ENCODE results near the gene PCNX2.
"Not testable (repeated sequence)": the region's sequence is repeated elsewhere in the genome, so short reads cannot be mapped to it uniquely, and the experiment has no call there.

PCNX2 gene

GRCh38 chr1:233227930-233228465 lies 67.5 kb downstream of the PCNX2 start:
- no peak for DNase-seq (ENCODE audit: low spot score)

DNA sequence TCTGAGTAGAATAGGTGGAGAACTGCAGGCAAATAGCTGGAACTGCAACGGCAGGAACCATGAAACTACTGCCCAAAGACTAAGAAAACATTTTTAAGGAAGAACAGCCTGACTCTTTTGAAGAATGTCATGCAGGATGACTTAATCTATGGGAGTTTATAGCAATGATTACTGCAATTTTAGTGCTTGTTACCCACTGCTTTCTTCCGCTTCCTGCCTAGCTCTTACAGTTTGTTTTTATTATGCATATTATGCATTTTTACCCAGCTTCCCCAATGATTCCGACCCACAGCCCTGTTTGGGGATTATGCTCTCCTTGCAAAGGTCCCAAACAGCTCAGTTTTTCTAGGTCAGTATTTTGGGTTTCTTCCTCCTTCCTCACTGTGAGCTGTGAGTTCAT lies 71.2 kb downstream of the PCNX2 start:
- DNase-seq (ENCODE audit: low spot score): no peak

DNA sequence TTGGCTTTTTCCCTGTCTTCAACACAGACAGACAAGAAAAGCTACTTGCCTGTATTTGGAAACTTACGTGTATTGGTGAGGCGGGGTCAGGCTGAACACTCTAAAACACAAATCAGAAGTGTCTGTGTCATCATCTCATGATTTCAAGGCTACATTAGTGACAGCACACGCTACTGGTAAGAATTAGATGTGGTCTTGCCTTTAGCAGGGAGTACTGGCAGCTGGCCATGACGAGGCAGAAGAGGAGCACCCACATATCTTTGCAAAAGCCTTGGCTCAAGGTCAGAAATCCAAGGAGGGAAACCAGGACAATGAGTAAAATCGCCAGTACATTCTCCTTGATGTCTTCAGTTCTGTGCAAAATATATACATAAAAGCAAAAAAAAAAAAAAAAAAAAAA lies 77.7 kb downstream of the PCNX2 start:
- no peak for DNase-seq (ENCODE audit: low spot score)

DNA sequence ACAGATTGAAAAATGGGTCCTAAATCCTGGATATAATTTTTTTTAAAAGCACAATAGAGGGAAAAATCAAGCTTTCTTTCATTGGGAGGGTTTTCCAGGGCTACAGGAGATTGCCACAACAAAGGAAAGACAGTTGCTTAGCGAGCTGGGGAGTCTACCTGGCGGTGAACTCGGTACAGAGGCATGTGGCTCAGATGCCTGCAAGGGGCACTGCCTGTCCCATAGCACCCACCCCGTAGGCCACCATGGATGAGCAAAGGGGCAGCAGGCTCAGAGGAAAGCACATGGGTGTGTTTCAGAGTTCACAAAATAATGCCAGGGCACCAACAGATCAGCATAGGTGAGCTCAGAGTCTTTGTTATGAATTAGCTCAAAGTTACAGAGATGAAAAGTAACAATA lies 79.5 kb downstream of the PCNX2 start:
- no peak for DNase-seq (ENCODE audit: low spot score)

GRCh38 chr1:233215135-233215760 lies 80.3 kb downstream of the PCNX2 start:
- no peak for DNase-seq (ENCODE audit: low spot score)

- no peak for DNase-seq (ENCODE audit: low spot score)
Observed at GRCh38 chr1:233211595-233211994, 83.9 kb downstream of the PCNX2 start.

DNA sequence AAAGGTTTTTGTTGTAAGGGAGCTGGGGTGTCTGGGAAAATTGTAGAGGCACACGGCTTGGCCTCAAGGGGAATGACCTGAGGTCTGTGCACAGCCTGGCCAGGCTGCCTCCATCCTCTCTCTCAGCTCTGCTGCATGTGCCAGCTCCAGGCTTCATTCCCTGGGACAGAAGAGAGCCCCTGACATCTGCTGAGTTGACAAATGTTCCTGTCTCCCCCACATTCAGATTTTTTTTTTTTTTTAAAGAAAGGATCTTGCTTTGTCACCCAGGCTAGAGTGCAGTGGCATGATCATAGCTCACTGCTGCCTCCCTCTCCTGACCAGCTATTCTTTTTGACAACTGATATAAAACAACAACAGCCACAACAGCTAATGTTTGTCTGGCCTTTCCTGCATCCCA lies 84.4 kb downstream of the PCNX2 start:
- no peak for DNase-seq (ENCODE audit: low spot score)

- no peak for DNase-seq (ENCODE audit: low spot score)
Observed at GRCh38 chr1:233209481-233209880, 86.0 kb downstream of the PCNX2 start.

- no peak for DNase-seq (ENCODE audit: low spot score)
Observed at GRCh38 chr1:233208687-233209086, 86.8 kb downstream of the PCNX2 start.

GRCh38 chr1:233197940-233198339 lies 97.6 kb downstream of the PCNX2 start:
- no peak for DNase-seq (ENCODE audit: low spot score)

GRCh38 chr1:233193741-233194140 lies 101.8 kb downstream of the PCNX2 start:
- DNase-seq (ENCODE audit: low spot score): no peak

- no peak for DNase-seq (ENCODE audit: low spot score)
Observed at GRCh38 chr1:233190987-233191386, 104.5 kb downstream of the PCNX2 start.

- DNase-seq (ENCODE audit: low spot score): no peak
Observed at GRCh38 chr1:233189526-233189925, 106.0 kb downstream of the PCNX2 start.

DNA sequence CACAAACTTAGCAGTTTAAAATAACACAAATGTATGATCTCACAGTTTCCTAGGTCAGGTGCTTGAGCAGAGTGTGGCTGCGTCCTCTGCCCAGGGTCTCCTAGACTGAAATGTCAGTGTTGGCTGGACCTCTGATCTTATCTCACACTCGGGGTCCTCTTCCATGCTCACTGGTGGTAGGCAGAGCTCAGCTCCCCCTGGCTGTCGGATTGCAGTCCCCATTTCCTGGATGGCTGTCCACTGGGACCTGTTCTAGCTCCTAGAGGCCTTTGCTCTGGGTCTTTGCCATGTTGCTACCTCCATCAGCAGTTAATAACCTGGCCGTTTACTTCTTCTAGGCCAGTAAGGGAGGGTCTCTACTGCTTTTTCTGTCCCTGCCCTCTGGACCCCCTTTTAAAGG lies 107.5 kb downstream of the PCNX2 start:
- DNase-seq (ENCODE audit: low spot score): no peak

DNA sequence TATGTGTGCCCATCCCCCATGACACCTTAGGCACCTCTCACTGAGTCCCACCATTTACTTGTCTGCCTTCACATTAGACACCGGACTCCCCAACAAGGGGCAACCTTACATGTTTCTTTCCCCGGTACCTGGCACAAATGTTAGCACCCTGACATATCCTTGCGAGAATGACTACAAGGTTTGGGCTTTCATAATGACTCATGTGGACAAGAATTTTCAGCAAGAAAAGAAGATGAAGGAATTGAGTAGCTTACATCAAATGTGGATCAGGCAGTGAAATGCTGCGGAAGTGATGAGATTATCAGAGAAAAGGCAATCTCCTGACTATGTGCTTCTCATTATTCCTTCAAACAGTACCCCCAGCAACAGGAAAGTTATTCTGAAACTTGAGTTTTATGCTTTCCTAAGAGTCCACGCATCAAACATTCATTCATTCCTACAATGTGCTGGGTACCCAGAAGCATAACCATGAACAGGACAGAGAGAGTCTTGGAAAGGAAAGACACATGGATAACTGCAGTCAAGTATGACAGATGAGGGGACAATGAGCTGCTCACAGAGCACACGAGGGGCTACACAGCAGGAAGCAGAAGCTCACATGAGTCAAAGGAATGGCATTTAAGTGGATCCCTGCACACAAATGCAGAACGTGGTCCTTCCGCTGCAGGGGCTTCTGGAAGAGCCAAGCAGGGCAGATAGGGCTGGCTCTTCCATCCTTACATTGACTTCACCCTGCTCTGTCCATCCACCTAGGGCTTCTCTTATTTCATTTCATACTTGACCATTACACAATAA lies 112.1 kb downstream of the PCNX2 start:
- DNase-seq (ENCODE audit: low spot score): no peak

GRCh38 chr1:233182587-233182986 lies 112.9 kb downstream of the PCNX2 start:
- DNase-seq (ENCODE audit: low spot score): no peak

DNA sequence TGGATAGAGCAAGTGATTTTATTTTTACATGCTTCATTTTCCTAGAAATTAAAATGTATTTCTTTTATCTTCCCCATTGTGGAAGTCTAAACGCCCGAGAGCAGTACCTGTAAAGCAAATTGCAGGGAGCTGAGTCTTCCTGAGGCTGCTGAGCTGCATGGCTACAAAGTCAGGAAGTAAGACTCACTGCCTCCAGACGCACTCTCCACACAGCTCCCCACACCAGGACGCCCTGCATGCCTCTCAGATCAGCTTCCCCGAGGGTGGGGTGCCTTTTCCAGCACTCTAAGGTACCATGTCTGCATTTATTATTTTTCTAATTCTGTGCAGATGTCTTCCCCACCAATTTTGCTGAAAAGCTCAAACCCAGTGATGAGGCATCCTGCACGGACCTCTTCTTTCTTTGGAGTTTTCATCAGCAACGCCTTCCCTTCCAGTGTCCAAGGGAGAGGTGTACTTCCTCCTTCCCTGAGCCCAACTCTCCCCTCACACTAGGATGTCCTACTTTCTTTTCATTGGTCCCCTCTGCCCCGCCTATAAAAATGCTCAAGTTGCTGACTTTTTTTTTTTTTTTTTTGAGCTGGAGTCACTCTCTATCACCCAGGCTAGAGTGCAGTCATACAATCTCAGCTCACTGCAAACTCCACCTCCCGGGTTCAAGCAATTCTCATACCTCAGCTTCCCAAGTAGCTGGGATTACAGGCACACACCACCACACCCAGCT lies 114.7 kb downstream of the PCNX2 start:
- DNase-seq (ENCODE audit: low spot score): no peak

GRCh38 chr1:233179638-233180037 lies 115.9 kb downstream of the PCNX2 start:
- DNase-seq (ENCODE audit: low spot score): not testable (repeated sequence)

DNA sequence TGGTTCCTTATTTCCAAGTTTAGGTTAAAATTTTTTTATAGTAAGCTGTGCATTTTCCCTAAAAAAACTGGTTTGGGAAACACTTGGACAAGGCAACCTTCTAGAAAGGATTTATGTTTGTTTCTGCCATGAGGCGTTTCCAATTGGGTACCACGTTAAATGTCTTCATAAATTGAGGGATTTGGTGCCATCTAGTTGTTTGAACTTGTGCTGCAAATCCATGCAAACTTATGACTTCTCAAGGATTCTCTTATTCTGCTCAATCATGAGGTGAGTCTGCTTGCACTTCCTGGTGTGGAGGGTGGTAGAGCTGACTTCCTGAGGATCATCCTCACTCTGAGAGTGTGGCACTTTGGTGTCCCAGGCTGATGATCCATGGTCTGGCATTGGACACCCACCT lies 123.3 kb downstream of the PCNX2 start:
- no peak for DNase-seq (ENCODE audit: low spot score)

- no peak for DNase-seq (ENCODE audit: low spot score)
Observed at GRCh38 chr1:233170741-233171140, 124.8 kb downstream of the PCNX2 start.

GRCh38 chr1:233168384-233168783 lies 127.1 kb downstream of the PCNX2 start:
- no peak for DNase-seq (ENCODE audit: low spot score)

DNA sequence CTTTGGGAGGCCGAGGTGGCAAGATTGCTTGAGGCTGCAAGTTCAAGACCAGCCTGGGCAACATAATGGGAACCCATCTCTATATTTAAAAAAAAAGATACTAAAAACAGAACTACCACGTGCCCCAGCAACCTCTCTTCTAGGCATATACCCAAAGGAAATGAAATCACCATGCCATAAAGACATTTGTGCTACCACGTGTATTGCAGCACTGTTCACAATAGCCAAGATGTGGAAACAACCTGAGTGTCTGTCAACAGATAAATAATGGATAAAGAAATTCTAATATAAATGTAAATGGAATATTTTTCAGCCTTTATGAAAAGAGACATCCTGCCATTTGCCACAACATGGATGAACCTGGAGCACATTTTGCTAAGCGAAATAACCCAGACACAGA lies 128.6 kb downstream of the PCNX2 start:
- DNase-seq (ENCODE audit: low spot score): no peak

DNA sequence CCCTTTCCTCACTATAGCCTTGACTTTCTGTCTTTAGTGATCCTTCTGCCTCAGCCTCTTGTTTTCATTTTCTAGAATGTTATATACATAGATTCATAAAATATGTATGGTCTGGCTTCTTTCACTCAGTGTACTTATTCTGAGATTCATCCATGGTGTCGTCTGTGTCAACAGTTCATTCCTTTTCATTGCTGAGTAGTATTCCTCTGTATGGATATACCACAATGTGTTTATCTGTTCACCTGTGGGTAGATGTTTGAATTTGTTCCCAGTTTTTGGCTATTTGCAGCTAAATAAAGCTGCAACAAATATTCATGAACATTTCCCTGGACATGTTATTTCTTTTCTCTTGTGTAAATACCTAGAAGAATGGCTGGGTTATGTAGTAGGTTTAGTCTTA lies 131.8 kb downstream of the PCNX2 start:
- DNase-seq (ENCODE audit: low spot score): no peak

All from activated CD4-positive, alpha-beta T cell treated with anti-CD3 and anti-CD28 coated beads, Interleukin-2, Interleukin-4, amounts not matched to agents 100 ng/mL and 50 ng/mL, durations not matched to agents 16 hours and 8 hours (primary cell).